Left lobe of liver (tissue), 2 donors: ENCODE data around the gene PHB1. TPM values are rescaled to one million over a fixed set of nuclear protein-coding genes. Genes with fewer than 3 reads are reported as not detected.

Source experiments
- ATAC-seq: fragments of 200-7000 bp; cut with Tn5 transposase; one replicate; pipeline ENCODE4 v1.9.1; 2020; ENCODE audit warnings: mild to moderate bottlenecking, moderate library complexity
- DNase-seq: peaks from one replicate; pipeline ENCODE4 v3.0.0-alpha.2; 2020; ENCODE audit warnings: low spot score
- total RNA-seq: library from RNA; stranded (reverse); gene quantifications from one replicate; pipeline ENCODE4 v1.2.1, GENCODE V29; 2021
- donor health status: DM: no; HTN: no; CAD: no; lungs with moderate emphysema.
- donor health status: DM: no; HTN: yes; CAD: no.

PHB1 gene
- total RNA-seq, 1 donor from 2014 or later: 93.5 TPM

GRCh38 chr17:49357516-49357915 is 57.2 kb downstream of the PHB1 start:
- ATAC-seq (no peak), DNase-seq (no peak)

DNA sequence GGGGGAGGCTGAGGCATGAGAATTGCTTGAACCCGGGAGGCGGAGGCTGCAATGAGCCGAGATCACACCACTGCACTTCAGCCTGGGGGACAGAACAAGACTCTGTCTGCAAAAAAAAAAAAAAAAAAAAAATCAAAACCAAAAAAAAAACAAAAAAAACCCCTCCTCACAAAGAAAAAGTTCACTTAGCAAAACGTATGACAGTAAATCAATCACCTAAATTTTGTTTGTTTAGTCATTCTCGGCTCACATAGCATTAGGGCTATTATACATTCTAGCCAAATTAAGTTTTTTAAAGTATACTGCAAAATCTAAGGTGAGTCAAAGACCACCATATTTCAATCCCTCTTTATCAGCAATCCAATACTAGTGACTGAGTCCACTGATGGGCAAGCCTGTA is 58.4 kb downstream of the PHB1 start:
- ATAC-seq: no peak
- no peak for DNase-seq

Other genes with a start within 250 kb of the PHB1 start
- 0.20 TPM for gene GNGT2, start 204.3 kb downstream of the PHB1 start, total RNA-seq
- gene ABI3, start 204.2 kb downstream of the PHB1 start, total RNA-seq: 4.0 TPM
- gene PHOSPHO1, start 184.1 kb downstream of the PHB1 start, total RNA-seq: 0.28 TPM
- 38.6 TPM for gene ZNF652, start 52.6 kb downstream of the PHB1 start, total RNA-seq
- 14.0 TPM for gene NGFR, start 80.4 kb upstream of the PHB1 start, total RNA-seq
- 0.08 TPM for gene NXPH3, start 161.0 kb upstream of the PHB1 start, total RNA-seq